ENCODE data around the gene ACSM6.
"Not testable (repeated sequence)": the region's sequence is repeated elsewhere in the genome, so short reads cannot be mapped to it uniquely, and the experiment has no call there.

The ACSM6 gene

DNA sequence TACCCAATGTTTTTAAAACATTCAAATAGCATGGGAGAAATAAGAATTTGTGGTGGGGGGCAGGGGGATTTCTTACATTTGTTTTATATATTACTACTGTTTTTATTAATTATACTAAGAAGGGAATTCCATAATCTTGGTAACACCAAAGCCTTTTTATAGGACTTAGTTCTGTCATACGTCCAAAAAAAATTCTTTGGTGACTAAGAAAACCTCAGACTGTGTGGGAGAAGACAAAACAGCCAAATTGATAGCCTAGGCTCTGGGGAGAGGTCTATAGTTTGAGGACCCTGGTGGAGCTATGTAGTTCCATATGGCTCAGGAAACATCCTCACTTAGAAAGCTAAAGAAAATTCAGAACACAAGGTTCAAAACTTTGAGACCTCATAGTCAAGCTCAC lies 23.4 kb downstream of the ACSM6 start:
- Mint-ChIP-seq H3K4me1 (peaks cover 9% of the 10 kb centered on the region), H3K36me3 (ENCODE audit: low read depth) (peaks cover 33% of the 10 kb centered on the region), H3K27ac (no peak overlapping the region), H3K27me3 (ENCODE audit: low read depth, poor library complexity) (no peaks in the 10 kb centered on the region), H3K9me3 (peaks cover 15% of the 10 kb centered on the region), H3K4me3 (no peak overlapping the region)
- no peak for DNase-seq
- TF ChIP-seq, protein P1, sequence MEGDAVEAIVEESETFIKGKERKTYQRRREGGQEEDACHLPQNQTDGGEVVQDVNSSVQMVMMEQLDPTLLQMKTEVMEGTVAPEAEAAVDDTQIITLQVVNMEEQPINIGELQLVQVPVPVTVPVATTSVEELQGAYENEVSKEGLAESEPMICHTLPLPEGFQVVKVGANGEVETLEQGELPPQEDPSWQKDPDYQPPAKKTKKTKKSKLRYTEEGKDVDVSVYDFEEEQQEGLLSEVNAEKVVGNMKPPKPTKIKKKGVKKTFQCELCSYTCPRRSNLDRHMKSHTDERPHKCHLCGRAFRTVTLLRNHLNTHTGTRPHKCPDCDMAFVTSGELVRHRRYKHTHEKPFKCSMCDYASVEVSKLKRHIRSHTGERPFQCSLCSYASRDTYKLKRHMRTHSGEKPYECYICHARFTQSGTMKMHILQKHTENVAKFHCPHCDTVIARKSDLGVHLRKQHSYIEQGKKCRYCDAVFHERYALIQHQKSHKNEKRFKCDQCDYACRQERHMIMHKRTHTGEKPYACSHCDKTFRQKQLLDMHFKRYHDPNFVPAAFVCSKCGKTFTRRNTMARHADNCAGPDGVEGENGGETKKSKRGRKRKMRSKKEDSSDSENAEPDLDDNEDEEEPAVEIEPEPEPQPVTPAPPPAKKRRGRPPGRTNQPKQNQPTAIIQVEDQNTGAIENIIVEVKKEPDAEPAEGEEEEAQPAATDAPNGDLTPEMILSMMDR (IDR thresholded peaks at IDR 0.05), result no peak

DNA sequence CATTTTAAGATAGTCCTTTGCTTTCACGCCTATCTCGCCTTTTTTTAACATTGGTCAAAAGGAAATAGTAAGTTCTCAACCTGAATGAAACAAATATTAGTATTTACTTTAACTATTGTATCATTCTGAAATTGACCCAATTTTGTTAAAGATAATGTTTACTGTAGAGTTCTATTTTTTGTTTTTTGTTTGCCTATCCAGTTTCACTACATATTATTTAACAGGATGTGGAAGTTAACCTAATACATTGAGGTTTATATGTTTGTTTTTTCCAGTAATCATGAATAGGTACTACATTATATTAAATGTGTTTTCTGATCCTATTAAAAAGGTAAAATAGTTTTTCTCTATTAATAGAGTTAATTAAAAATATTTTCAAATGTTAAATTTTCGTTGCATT lies 26.5 kb downstream of the ACSM6 start:
- no peaks in the 10 kb centered on the region for H3K27me3 Mint-ChIP-seq (ENCODE audit: low read depth, poor library complexity)
- H3K9me3 Mint-ChIP-seq, result peaks cover 10% of the 10 kb centered on the region
- no peak overlapping the region for H3K27ac Mint-ChIP-seq
- DNase-seq, result no peak
- no peak overlapping the region for H3K4me3 Mint-ChIP-seq
- TF ChIP-seq, protein P1 (IDR thresholded peaks at IDR 0.05), result no peak
- H3K4me1 Mint-ChIP-seq, result no peaks in the 10 kb centered on the region
- H3K36me3 Mint-ChIP-seq (ENCODE audit: low read depth), result peaks cover 40% of the 10 kb centered on the region

DNA sequence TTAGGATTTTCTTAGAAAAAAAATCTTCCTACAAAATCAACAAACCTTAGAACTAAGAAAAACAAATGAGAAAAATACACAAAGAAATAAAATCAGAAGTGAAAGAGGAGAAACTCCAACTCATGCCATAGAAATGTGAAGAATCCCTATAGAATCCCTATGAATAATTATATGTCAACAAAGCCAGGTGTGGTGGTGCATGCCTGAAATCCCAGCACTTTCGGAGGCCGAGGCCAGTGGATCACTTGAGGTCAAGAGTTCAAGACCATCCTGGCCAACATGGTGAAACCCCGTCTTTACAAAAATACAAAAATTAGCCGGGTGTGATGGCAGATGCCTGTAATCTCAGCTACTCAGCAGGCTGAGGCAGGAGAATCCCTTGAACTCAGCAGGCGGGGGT lies 27.1 kb downstream of the ACSM6 start:
- peaks cover 36% of the 10 kb centered on the region for H3K36me3 Mint-ChIP-seq (ENCODE audit: low read depth)
- H3K4me1 Mint-ChIP-seq, result no peaks in the 10 kb centered on the region
- no peak for DNase-seq
- TF ChIP-seq, protein P1 (IDR thresholded peaks at IDR 0.05), result no peak
- H3K4me3 Mint-ChIP-seq, result no peak overlapping the region
- H3K9me3 Mint-ChIP-seq, result peaks cover 7% of the 10 kb centered on the region
- peaks cover under 1% of the 10 kb centered on the region for H3K27me3 Mint-ChIP-seq (ENCODE audit: low read depth, poor library complexity)
- no peak overlapping the region for H3K27ac Mint-ChIP-seq

DNA sequence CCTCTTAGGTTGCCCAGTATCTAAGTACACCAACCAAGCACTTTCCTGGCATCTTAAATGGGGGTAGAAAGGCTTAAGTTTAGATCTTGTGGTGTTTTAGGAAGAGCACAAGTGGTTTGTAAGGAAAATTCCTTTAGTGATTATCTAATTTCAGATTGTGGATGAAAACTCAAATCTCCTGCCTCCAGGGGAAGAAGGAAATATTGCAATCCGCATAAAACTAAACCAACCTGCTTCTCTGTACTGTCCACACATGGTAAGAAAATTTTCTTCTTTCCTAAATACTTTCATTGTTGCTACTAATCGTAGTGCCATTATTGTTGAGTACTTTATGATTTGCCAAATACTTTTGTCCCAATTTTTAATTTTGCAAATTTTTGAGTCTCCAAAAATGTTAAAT lies 31.1 kb downstream of the ACSM6 start:
- peaks cover 24% of the 10 kb centered on the region for H3K36me3 Mint-ChIP-seq (ENCODE audit: low read depth)
- no peak overlapping the region for H3K27ac Mint-ChIP-seq
- peaks cover 12% of the 10 kb centered on the region for H3K4me1 Mint-ChIP-seq
- H3K9me3 Mint-ChIP-seq, result no peaks in the 10 kb centered on the region
- H3K4me3 Mint-ChIP-seq, result no peak overlapping the region
- DNase-seq, result no peak
- TF ChIP-seq, protein P1 (IDR thresholded peaks at IDR 0.05), result no peak
- peaks cover 9% of the 10 kb centered on the region for H3K27me3 Mint-ChIP-seq (ENCODE audit: low read depth, poor library complexity)

DNA sequence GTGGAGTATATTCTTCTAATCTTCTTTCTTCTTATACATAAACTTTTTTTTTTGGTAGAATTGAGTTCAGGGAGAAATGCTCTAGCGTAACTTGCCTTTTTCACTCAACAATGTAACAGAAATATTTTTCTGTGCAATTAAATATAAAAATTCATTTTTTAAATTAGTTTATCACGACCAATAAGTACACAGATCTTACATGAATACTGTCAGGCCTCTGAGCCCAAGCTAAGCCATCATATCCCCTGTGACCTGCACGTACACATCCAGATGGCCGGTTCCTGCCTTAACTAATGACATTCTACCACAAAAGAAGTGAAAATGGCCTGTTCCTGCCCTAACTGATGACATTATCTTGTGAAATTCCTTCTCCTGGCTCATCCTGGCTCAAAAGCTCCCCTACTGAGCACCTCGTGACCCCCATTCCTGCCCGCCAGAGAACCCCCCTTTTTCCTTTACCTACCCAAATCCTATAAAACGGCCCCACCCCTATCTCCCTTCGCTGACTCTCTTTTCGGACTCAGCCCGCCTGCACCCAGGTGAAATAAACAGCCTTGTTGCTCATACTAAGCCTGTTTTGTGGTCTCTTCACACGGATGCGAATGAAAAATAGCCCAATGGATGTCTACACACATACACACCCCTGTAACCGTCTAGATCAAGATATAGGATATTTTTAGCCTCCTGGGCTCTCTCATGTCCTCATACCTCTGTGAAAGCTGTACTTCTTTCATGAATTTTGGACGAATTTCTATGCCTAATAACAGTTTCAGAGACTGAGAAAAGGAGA lies 35.1 kb downstream of the ACSM6 start:
- peaks cover 17% of the 10 kb centered on the region for H3K27me3 Mint-ChIP-seq (ENCODE audit: low read depth, poor library complexity)
- peaks cover 15% of the 10 kb centered on the region for H3K9me3 Mint-ChIP-seq
- peaks cover 32% of the 10 kb centered on the region for H3K36me3 Mint-ChIP-seq (ENCODE audit: low read depth)
- peaks cover 25% of the 10 kb centered on the region for H3K4me1 Mint-ChIP-seq
- not testable (repeated sequence) for H3K27ac Mint-ChIP-seq, DNase-seq
- H3K4me3 Mint-ChIP-seq, result peak overlapping the region; percentile 41

DNA sequence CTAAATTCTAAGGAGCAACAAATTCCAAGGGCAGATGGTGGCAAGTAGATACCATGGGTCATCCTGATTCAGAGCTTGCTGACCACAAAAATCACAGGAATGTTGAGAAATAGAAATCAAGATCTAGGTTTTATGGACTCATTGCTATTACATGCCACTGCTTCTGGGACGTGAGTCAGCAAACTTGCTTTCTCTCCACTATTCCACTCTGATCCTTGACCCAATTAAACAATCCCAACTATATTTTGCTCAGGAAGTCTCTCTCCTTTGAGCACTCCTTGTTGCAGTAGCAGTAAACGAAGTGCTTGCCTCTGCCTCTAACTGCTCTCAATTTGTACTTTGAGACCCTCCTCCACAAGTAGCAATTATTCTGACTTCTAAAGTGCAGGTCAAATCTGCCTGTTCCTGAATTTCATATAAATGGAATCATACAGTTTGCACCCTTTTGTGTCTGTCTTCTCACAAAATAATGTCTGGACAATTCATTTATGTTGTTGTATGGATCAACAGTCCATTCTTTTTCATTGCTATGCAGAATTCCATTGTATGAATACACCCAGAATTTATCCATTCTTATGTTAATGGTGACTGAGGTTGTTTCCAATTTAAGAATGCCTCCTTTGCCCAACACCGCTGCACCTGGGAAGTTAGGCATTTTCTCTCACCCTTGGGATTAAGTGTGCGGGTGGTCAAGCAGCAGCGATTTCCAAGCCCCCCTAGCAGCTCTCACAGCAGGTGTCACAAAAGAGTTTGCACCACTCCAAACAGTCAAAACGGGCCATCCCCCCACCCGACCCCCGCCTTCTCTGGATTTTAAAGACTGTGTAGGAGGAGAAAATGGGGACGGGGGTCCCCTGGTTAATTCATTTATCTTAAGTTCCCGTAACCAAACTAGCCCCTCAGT lies 35.9 kb downstream of the ACSM6 start:
- DNase-seq, result no peak
- H3K4me1 Mint-ChIP-seq, result peaks cover 25% of the 10 kb centered on the region
- peaks cover 17% of the 10 kb centered on the region for H3K27me3 Mint-ChIP-seq (ENCODE audit: low read depth, poor library complexity)
- TF ChIP-seq, protein P1 (IDR thresholded peaks at IDR 0.05), result no peak
- H3K27ac Mint-ChIP-seq, result no peak overlapping the region
- H3K4me3 Mint-ChIP-seq, result peak overlapping the region; percentile 90
- peaks cover 15% of the 10 kb centered on the region for H3K9me3 Mint-ChIP-seq
- peaks cover 31% of the 10 kb centered on the region for H3K36me3 Mint-ChIP-seq (ENCODE audit: low read depth)

DNA sequence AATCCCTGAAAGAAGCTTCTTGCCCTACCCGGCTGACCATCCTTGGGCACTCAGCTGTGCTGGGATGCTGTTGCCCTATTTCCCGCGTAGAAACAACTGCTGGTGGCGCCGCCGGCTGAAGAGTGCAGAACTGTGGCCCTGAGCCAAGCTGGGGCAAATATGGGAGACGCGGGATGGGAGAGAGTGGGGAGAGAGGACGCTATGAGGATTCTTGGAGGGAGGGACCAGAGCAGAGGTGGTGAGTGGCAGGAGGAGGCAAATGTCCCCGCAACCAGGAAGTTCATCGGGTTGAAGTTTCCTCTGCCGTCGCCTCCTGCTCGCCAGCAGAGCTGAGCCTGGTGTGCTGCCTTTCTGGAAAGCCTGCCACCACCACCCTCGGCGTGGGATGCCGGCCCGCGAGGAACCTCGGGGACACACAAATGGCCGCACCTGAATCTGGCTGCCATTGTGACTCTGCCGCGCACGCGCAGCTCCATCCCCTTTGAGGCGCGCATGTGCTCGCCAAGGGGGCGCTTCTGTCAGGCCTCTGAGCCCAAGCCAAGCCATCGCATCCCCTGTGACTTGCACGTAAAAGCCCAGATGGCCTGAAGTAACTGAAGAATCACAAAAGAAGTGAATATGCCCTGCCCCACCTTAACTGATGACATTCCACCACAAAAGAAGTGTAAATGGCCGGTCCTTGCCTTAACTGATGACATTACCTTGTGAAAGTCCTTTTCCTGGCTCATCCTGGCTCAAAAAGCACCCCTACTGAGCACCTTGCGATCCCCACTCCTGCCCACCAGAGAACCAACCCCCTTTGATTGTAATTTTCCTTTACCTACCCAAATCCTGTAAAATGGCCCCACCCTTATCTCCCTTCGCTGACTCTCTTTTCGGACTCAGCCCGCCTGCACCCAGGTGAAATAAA lies 36.9 kb downstream of the ACSM6 start:
- Mint-ChIP-seq H3K4me1 (peaks cover 25% of the 10 kb centered on the region), H3K27me3 (ENCODE audit: low read depth, poor library complexity) (peaks cover 17% of the 10 kb centered on the region), H3K9me3 (peaks cover 15% of the 10 kb centered on the region), H3K36me3 (ENCODE audit: low read depth) (peaks cover 35% of the 10 kb centered on the region), H3K4me3 (peak overlapping the region; percentile 90)
- not testable (repeated sequence) for H3K27ac Mint-ChIP-seq
- DNase-seq, result peak; percentile 47

Data from nephron progenitor cell (in vitro differentiated cells).